ENCODE measurements around the gene NIBAN1. TPM values are rescaled to one million over a fixed set of nuclear protein-coding genes. Genes with fewer than 3 reads are reported as not detected.

The NIBAN1 gene
- total RNA-seq, 1 experiment from 2014 or later: 20.8 TPM

DNA sequence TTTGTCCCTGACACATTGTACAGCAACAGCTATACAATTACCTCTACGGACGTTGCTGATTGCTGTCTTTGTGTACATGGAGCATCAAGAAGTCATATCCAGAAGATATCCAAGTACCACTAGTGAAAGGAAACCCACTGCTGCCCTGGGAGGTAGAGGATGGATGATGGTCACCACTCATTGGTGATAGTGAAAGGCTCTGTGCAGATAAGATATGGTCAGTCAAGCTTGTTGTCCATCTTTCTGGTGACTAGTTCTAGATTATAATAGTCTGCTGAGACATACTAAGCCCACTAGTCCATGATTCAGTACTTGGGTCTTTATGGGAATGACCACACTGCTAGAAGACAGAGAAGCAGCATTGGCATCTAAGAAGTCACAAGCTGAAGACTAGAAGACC is 30.3 kb downstream of the NIBAN1 start:
- H3K36me3 Mint-ChIP-seq (ENCODE audit: insufficient read depth, unreplicated experiment): no peaks in the 10 kb centered on the region
- no peaks in the 10 kb centered on the region for H3K9me3 ChIP-seq
- BruUV-seq (replicated peaks): no TSS peak
- peaks cover 11% of the 10 kb centered on the region for H3K27me3 Mint-ChIP-seq (ENCODE audit: insufficient read depth, unreplicated experiment)
- no peak overlapping the region for H3K4me3 ChIP-seq (ENCODE audit: low read depth, low read length)
- ChIA-PET POLR2A (no interaction called here), CTCF (no interaction called here)
- H3K27me3 ChIP-seq (replicated peaks; ENCODE audit: control insufficient read depth, insufficient read depth, low read length): no peaks in the 10 kb centered on the region
- no peaks in the 10 kb centered on the region for H3K9me3 Mint-ChIP-seq (ENCODE audit: unreplicated experiment)
- H3K4me1 Mint-ChIP-seq (ENCODE audit: low read depth, unreplicated experiment): no peaks in the 10 kb centered on the region
- intact Hi-C loops (cut with micrococcal nuclease; ENCODE audit: unreplicated experiment): no loop called here
- TF ChIP-seq, protein P1, sequence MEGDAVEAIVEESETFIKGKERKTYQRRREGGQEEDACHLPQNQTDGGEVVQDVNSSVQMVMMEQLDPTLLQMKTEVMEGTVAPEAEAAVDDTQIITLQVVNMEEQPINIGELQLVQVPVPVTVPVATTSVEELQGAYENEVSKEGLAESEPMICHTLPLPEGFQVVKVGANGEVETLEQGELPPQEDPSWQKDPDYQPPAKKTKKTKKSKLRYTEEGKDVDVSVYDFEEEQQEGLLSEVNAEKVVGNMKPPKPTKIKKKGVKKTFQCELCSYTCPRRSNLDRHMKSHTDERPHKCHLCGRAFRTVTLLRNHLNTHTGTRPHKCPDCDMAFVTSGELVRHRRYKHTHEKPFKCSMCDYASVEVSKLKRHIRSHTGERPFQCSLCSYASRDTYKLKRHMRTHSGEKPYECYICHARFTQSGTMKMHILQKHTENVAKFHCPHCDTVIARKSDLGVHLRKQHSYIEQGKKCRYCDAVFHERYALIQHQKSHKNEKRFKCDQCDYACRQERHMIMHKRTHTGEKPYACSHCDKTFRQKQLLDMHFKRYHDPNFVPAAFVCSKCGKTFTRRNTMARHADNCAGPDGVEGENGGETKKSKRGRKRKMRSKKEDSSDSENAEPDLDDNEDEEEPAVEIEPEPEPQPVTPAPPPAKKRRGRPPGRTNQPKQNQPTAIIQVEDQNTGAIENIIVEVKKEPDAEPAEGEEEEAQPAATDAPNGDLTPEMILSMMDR (IDR thresholded peaks at IDR 0.05; ENCODE audit: insufficient read depth in 1 of 2, low read depth in 1 of 2, low read length in 1 of 2, severe bottlenecking in 1 of 2, unreplicated experiment in 1 of 2): no peak
- H3K27ac Mint-ChIP-seq (ENCODE audit: unreplicated experiment): no peak overlapping the region
- H3K36me3 ChIP-seq (ENCODE audit: control insufficient read depth, insufficient read depth, low read length): no peaks in the 10 kb centered on the region
- no peaks in the 10 kb centered on the region for H3K4me1 ChIP-seq
- DNase-seq: no peak
- no peak overlapping the region for H3K4me3 Mint-ChIP-seq (ENCODE audit: unreplicated experiment)

DNA sequence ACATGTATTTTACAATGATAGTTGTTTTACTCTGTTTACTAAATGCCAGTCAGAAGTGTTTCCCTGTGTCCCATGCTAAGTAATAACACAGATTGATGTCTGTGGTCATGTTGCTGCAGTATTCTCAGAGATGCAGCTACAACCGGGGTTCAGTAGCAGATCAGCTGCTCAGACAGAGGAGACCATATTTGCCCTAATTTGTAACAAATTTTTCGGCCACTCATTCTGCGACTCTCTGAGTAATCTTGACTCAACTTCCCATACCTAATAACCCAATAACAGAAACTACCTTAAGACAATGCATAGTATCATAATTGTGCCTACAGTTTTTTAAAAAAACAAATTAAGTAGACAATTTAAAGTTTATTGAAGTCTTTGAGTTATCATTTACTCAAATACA is 32.6 kb downstream of the NIBAN1 start:
- no peaks in the 10 kb centered on the region for H3K27me3 ChIP-seq (replicated peaks; ENCODE audit: control insufficient read depth, insufficient read depth, low read length)
- ChIA-PET CTCF (interaction anchor here (0.7 kb wide), 1 partner anchor 110 kb away, joined by 3 read pairs; no protein-coding TSS in a partner anchor), POLR2A (no interaction called here)
- H3K27me3 Mint-ChIP-seq (ENCODE audit: insufficient read depth, unreplicated experiment): peaks cover 11% of the 10 kb centered on the region
- H3K36me3 Mint-ChIP-seq (ENCODE audit: insufficient read depth, unreplicated experiment): no peaks in the 10 kb centered on the region
- H3K36me3 ChIP-seq (ENCODE audit: control insufficient read depth, insufficient read depth, low read length): no peaks in the 10 kb centered on the region
- TF ChIP-seq, protein P1 (IDR thresholded peaks at IDR 0.05; ENCODE audit: insufficient read depth in 1 of 2, low read depth in 1 of 2, low read length in 1 of 2, severe bottlenecking in 1 of 2, unreplicated experiment in 1 of 2): no peak
- DNase-seq: no peak
- H3K4me3 Mint-ChIP-seq (ENCODE audit: unreplicated experiment): no peak overlapping the region
- no peak overlapping the region for H3K4me3 ChIP-seq (ENCODE audit: low read depth, low read length)
- H3K27ac Mint-ChIP-seq (ENCODE audit: unreplicated experiment): no peak overlapping the region
- intact Hi-C loops (cut with micrococcal nuclease; ENCODE audit: unreplicated experiment): no loop called here
- BruUV-seq (replicated peaks): no TSS peak
- H3K9me3 Mint-ChIP-seq (ENCODE audit: unreplicated experiment): no peaks in the 10 kb centered on the region
- H3K4me1 ChIP-seq: no peaks in the 10 kb centered on the region
- no peaks in the 10 kb centered on the region for H3K9me3 ChIP-seq
- peaks cover 10% of the 10 kb centered on the region for H3K4me1 Mint-ChIP-seq (ENCODE audit: low read depth, unreplicated experiment)

- Mint-ChIP-seq H3K36me3 (ENCODE audit: insufficient read depth, unreplicated experiment) (no peaks in the 10 kb centered on the region), H3K4me1 (ENCODE audit: low read depth, unreplicated experiment) (peaks cover 10% of the 10 kb centered on the region), H3K9me3 (ENCODE audit: unreplicated experiment) (no peaks in the 10 kb centered on the region), H3K27me3 (ENCODE audit: insufficient read depth, unreplicated experiment) (peaks cover 11% of the 10 kb centered on the region), H3K4me3 (ENCODE audit: unreplicated experiment) (no peak overlapping the region), H3K27ac (ENCODE audit: unreplicated experiment) (no peak overlapping the region)
- ChIA-PET POLR2A (no interaction called here), CTCF (interaction anchor here (0.7 kb wide), 1 partner anchor 109 kb away, joined by 3 read pairs; no protein-coding TSS in a partner anchor)
- DNase-seq: no peak
- Histone ChIP-seq H3K9me3 (no peaks in the 10 kb centered on the region), H3K4me1 (no peaks in the 10 kb centered on the region), H3K27me3 (replicated peaks; ENCODE audit: control insufficient read depth, insufficient read depth, low read length) (no peaks in the 10 kb centered on the region), H3K4me3 (ENCODE audit: low read depth, low read length) (no peak overlapping the region), H3K36me3 (ENCODE audit: control insufficient read depth, insufficient read depth, low read length) (no peaks in the 10 kb centered on the region)
- no TSS peak for BruUV-seq (replicated peaks)
- TF ChIP-seq, protein P1 (IDR thresholded peaks at IDR 0.05; ENCODE audit: insufficient read depth in 1 of 2, low read depth in 1 of 2, low read length in 1 of 2, severe bottlenecking in 1 of 2, unreplicated experiment in 1 of 2): no peak
- intact Hi-C loops (cut with micrococcal nuclease; ENCODE audit: unreplicated experiment): no loop called here
These were observed 32.9 kb downstream of the NIBAN1 start for GRCh38 chr1:184941410-184941733.

Data from Caco-2 (cell line).